ENCODE data around the gene TTLL10.

GRCh38 chr1:1230656-1231399 is 57.1 kb downstream of the TTLL10 start:
- TF ChIP-seq CTCF (conservative IDR thresholded peaks at IDR 0.05; ENCODE audit: low read length) (0 out of 2 replicates have a peak, but pooled peaks have one; percentile 30), EZH2phosphoT487 (IDR thresholded peaks at IDR 0.05; ENCODE audit: borderline replicate concordance) (no peak)

Data from Loucy (cell line).